DMS53 treated with DMSO at 0.1 percent for 48 hours (cell line): ENCODE data around the gene BRIP1.
"Not testable (repeated sequence)": the region's sequence is repeated elsewhere in the genome, so short reads cannot be mapped to it uniquely, and the experiment has no call there.

ENCODE experiments used
- DNase-seq: peaks from one replicate; lab custom pipeline; 2025; ENCODE audit not compliant: unreplicated experiment; lab: John Stamatoyannopoulos, UW

Gene BRIP1

GRCh38 chr17:61670691-61671090 is 192.6 kb downstream of the BRIP1 start:
- no peak for DNase-seq

DNA sequence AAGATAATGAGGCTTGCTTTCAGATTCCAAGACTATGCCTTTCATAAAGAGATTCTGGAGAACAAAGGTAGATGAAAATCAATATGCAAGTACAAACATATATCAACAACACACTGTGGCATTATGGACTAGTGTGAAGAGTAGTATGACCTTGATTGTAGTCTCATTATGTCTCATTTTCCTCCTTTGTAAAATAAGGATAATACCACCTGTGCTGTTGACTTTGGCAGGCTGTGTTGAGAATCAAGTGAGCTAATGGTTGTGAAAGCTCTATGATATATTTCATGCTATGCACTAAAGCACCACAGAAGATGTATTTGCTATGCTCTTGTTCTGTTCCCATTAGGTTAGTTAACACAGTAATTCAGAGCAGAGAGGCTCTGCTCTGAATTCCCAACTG is 193.8 kb downstream of the BRIP1 start:
- DNase-seq = no peak

DNA sequence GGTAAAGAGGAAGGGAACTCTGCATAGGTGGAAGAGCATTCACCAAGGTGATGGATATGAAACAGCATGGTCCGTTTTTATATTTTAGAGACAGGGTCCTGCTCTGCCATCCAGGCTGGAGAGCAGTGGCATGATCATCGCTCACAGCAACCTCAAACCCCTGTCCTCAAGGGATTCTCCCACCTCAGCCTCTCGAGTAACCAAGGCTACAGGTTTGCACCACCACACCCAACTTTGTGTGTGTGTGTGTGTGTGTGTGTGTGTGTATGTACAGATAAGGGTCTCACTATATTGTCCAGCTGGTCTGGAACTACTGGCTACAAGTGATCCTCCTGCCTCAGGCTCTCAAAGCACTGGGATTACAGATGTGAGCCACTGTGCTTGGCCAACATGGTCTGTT is 194.8 kb downstream of the BRIP1 start:
- no peak for DNase-seq

DNA sequence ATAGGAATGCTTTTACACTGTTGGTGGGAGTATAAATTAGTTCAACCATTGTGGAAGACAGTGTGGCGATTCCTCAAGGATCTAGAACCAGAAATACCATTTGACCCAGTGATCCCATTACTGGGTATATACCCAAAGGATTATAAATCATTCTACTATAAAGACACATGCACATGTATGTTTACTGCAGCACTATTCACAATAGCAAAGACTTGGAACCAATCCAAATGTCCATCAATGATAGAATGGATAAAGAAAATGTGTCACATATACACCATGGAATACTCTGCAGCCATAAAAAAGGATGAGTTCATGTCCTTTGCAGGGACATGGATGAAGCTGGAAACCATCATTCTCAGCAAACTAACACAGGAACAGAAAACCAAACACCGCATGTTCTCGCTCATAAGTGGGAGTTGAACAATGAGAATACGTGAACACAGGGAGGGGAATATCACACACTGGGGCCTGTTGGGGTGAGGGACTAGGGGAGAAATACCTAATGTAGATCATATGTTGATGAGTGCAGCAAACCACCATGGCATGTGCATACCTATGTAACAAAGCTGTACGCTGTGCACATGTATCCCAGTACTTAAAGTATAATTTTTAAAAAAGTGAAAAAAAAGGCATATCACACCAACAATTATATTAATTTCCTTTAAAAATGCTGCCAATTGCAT is 196.8 kb downstream of the BRIP1 start:
- DNase-seq = not testable (repeated sequence)

DNA sequence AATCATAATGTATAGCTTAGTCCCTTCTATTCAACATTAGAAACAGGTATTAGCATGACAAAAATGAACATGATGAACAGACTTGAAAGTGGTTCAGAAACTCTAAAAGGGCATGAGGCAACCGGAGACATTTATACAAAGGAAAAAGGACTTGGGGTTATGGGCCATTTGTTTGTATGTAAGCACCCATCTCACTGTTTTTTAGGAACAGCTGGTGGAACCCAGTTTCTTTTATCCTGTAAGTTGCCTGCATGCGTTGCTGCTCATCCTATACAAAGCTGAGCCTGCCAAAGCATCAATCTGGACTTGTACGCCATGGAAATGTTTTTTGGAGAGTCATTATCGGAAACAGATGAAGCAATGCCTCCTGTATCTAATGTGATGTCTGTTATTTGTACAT is 200.0 kb downstream of the BRIP1 start:
- no peak for DNase-seq

GRCh38 chr17:61662741-61663140 is 200.6 kb downstream of the BRIP1 start:
- DNase-seq = no peak

DNA sequence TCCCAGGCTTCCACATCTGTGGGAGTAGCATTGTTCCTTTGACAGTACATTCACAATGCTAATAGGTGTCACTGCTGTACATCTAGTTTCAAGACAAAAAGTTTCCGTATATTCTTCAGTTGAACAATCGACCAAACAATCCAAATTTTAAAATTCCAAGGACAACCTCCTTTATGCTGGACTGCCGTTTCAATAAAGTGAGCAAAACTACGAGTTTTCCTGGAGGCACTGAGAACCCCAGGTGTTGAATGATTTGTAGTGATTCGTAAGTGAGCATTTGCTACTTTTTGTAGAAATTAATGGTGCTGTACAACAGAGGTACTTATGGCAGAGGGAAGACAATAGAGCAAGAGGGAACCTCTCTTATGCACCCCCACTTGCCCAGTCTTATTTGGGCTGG is 201.1 kb downstream of the BRIP1 start:
- DNase-seq = no peak

GRCh38 chr17:61660746-61661485 is 202.4 kb downstream of the BRIP1 start:
- no peak for DNase-seq

DNA sequence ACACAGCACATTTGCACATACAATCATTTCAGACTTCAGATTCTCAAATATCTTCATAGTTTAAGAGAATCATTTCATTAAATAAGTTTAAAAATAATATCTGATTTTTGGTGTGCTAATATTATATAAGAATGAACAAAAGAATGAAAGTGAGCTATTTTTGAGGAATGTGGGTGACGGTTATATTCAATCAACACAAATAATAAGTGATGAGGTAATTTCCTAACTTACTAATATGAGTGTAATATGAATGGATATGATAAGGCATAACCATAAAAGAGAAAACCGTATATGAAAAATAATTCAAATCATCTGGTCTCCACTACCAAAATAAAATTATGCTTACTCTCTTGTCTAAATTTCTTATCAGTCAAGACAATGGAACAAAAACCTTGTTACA is 203.9 kb downstream of the BRIP1 start:
- no peak for DNase-seq

DNA sequence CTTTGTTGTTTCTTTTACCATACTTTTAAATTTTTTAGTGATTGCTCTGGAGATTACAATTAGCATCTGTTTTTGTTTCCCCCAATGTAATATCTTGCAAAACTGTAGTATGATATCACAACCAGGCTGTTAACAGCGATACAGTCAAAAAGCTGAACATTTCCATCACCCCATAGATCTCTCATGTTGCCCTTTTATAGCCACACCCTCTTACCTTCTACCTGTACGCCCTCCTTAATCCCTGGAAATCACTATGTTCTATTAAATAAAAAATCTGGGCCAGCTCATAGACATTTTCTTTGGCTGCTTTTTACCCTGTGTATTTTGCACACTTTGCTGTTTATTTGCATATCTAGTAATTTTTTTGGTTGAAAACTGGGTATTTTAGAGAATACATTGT is 205.1 kb downstream of the BRIP1 start:
- no peak for DNase-seq

DNA sequence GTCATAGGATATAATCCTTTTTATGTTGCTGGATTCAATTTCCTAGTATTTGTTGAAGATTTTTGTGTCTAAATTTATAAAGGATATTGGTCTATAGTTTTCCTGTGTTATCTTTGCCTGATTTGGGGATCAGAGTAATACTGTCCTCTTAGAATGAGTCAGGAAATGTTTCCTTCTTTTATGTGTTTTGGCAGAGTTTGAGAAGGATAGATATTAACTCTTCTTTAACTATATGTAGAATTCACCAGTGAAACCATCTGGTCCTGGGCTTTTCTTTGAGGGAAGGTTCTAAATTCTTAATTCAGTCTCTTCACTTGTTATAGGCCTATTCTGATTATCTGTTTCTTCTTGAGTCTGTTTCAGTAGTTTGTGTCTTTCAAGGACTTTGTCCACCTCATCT is 206.0 kb downstream of the BRIP1 start:
- no peak for DNase-seq

DNA sequence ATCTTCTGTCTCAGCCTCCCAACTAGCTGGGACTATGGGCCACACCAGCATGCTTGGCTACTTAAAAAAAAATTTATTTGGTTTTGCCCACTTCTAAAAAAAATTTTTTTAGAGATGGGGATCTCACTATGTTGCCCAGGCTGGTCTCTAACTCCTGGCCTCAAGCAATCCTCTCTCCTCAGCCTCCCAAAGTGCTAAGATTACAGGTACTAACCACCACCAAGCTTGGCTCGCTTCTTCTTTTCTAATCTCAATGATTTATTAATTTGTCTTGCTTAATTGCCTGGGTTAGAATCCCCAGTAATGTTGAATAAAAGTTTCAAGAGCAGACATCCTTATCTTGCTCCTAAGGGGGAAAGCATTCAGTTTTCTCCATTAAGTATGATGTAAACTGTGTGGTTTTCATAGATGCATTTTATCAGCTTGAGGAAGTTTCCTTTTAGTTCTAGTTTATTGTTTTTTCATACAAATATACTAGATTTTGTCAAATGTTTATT is 206.6 kb downstream of the BRIP1 start:
- DNase-seq = no peak

DNA sequence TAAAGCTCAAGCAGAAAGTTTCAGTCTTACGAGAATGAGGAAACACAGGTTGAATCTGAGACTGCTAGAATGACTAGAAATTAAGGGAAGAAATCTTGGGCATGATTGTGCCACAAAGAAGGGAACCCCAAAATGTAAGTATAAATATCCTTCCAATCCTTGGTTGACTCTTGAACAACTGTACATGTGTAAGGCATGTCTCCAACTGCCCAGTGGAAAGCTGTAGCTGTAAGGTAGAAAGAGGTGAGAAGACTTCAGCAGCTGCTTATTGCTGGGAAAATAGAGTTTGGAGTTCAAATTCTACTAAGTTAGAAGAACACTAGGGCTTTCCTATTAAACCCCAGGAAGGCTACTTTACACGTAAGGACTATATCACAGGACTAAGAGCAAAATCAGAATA is 212.6 kb downstream of the BRIP1 start:
- DNase-seq = no peak

- DNase-seq = no peak
Measured at GRCh38 chr17:61648587-61648986, 214.7 kb downstream of the BRIP1 start.

GRCh38 chr17:61647047-61647446 is 216.3 kb downstream of the BRIP1 start:
- DNase-seq = no peak

- DNase-seq = no peak
Measured at GRCh38 chr17:61646482-61646881, 216.8 kb downstream of the BRIP1 start.

GRCh38 chr17:61645920-61646319 is 217.4 kb downstream of the BRIP1 start:
- DNase-seq = no peak

GRCh38 chr17:61644800-61645774 is 218.2 kb downstream of the BRIP1 start:
- DNase-seq = no peak

DNA sequence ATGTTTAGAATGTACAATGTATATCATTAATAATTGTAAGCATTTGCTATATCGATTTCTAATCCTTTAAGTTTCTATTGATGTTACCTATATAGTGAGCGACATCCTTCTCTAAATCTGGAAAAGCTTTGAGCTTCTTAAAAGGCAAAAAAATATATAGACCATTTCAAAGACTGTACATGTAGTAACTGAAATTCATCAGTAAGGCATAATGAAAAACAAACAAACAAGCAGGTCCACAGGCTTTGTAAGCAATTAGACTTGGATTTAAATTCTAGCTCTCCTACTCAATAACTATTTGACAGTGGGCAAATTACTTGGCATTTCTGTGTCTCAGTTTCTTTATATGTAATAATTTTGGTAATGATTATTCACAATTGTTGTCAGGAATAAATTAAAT is 220.6 kb downstream of the BRIP1 start:
- DNase-seq = no peak

- DNase-seq = no peak
Measured at GRCh38 chr17:61641715-61642114, 221.6 kb downstream of the BRIP1 start.

GRCh38 chr17:61641084-61641483 is 222.2 kb downstream of the BRIP1 start:
- no peak for DNase-seq
